Endothelial cell of umbilical vein (primary cell): Measurements from ENCODE around the gene TTLL5. TPM values are rescaled to one million over a fixed set of nuclear protein-coding genes. Genes with fewer than 3 reads are reported as not detected.

ENCODE experiments used
- BruUV-seq: library from RNA; stranded (reverse); fragments of 400-500 nt; replicated peaks from 2 replicates; lab custom pipeline; 2021; lab: Mats Ljungman, UMichigan
- CTCF ChIA-PET: fragments of 300-600, 350-600 bp; sonication (Branson Sonifier 250); formaldehyde crosslinking; loops from one replicate; lab custom pipeline; 2021; ENCODE audit warnings: antibody characterized with exemption, inconsistent platforms; lab: Charles Lee
- POLR2A ChIA-PET: fragments of 300-600, 350-600 bp; sonication (Branson Sonifier 250); formaldehyde crosslinking; loops from one replicate; lab custom pipeline; 2021; ENCODE audit warnings: antibody characterized with exemption, inconsistent platforms; lab: Charles Lee
- DNase-seq: peaks from one replicate; pipeline ENCODE4 v3.0.0-alpha.2; 2011; ENCODE audit warnings: low read depth, low spot score
- FAIRE-seq: peaks from 2 replicates; lab custom pipeline; 2011; peaks lifted over from hg19 to GRCh38; lab: Jason Lieb, UNC
- H2AFZ ChIP-seq: 2 replicates; pipeline ENCODE4 v1.6.0; 2012; ENCODE audit warnings: low read depth, low read length, control low read depth, inconsistent platforms
- H3K27ac ChIP-seq: 2 replicates; pipeline ENCODE4 v1.5.1; 2011; ENCODE audit warnings: low read depth, mild to moderate bottlenecking, control low read depth, low read length, moderate library complexity; ENCODE audit not compliant: insufficient read depth
- H3K27me3 ChIP-seq, 2 experiments: 2 replicates each; pipeline versions ENCODE4 v1.6.0 to v1.6.1; 2011; ENCODE audit warnings: low read length in 2 of 2, mixed read lengths in 1 of 2; ENCODE audit not compliant: control insufficient read depth in 2 of 2, insufficient read depth in 2 of 2
- H3K36me3 ChIP-seq, 2 experiments: 2 replicates in 1 of 2; 3 replicates in 1 of 2; pipeline ENCODE4 v1.5.1; 2011; ENCODE audit warnings: low read length in 2 of 2, mild to moderate bottlenecking in 1 of 2, moderate library complexity in 1 of 2; ENCODE audit not compliant: control insufficient read depth in 2 of 2, insufficient read depth in 2 of 2; ENCODE audit errors: extremely low read depth in 1 of 2
- H3K4me1 ChIP-seq: 3 replicates; pipeline ENCODE4 v1.5.1; 2011; ENCODE audit warnings: mild to moderate bottlenecking, low read length; ENCODE audit not compliant: control insufficient read depth, insufficient read depth; ENCODE audit errors: extremely low read depth
- H3K4me2 ChIP-seq: 2 replicates; pipeline ENCODE4 v1.6.1; 2011; ENCODE audit warnings: low read length, control low read depth, mixed read lengths; ENCODE audit not compliant: insufficient read depth
- H3K4me3 ChIP-seq, 3 experiments: fragments of 200-600 bp in 1 of 3; sonication (generic), shearing (Covaris generic) in 1 of 3; replicated peaks in 1 of 3; 2 replicates each; pipeline ENCODE4 v1.5.1; 2011 to 2016; ENCODE audit warnings: control low read depth in 3 of 3, low read length in 3 of 3, mild to moderate bottlenecking in 2 of 3, inconsistent platforms in 1 of 3, low read depth in 1 of 3, moderate library complexity in 1 of 3; ENCODE audit not compliant: insufficient read depth in 1 of 3
- H3K79me2 ChIP-seq: 2 replicates; pipeline ENCODE4 v1.6.0; 2012; ENCODE audit warnings: low read length, inconsistent platforms; ENCODE audit not compliant: control insufficient read depth, insufficient read depth
- H3K9ac ChIP-seq: replicated peaks from 2 replicates; pipeline ENCODE3; 2011; ENCODE audit warnings: low read length, control low read depth; ENCODE audit not compliant: insufficient read depth; ENCODE audit errors: extremely low read depth
- H3K9me1 ChIP-seq: replicated peaks from 3 replicates; pipeline ENCODE4 v1.6.0; 2011; ENCODE audit warnings: mild to moderate bottlenecking, low read length; ENCODE audit not compliant: control insufficient read depth, insufficient read depth; ENCODE audit errors: extremely low read depth
- H3K9me3 ChIP-seq: replicated peaks from 2 replicates; pipeline ENCODE4 v1.5.1; 2012; ENCODE audit warnings: low read length, inconsistent platforms; ENCODE audit not compliant: control insufficient read depth, insufficient read depth
- H4K20me1 ChIP-seq: replicated peaks from 2 replicates; pipeline ENCODE3; 2011; ENCODE audit warnings: mild to moderate bottlenecking, low read length; ENCODE audit not compliant: control insufficient read depth, insufficient read depth; ENCODE audit errors: extremely low read depth
- CTCF ChIP-seq, 2 donors: IDR thresholded peaks; 1 replicate in 1 of 2; 2 replicates in 1 of 2; pipeline ENCODE4 v1.5.1; 2011; ENCODE audit warnings: low read length in 2 of 2, mild to moderate bottlenecking in 2 of 2, moderate library complexity in 2 of 2, control low read depth in 1 of 2, inconsistent platforms in 1 of 2, low read depth in 1 of 2; ENCODE audit not compliant: insufficient read depth in 1 of 2; ENCODE audit errors: extremely low read depth in 1 of 2
- EZH2 ChIP-seq: IDR thresholded peaks from 2 replicates; pipeline ENCODE4 v1.6.1; 2012; ENCODE audit warnings: borderline replicate concordance, low read depth, mild to moderate bottlenecking, moderate library complexity, low read length, inconsistent platforms; ENCODE audit not compliant: severe bottlenecking
- FOS ChIP-seq: IDR thresholded peaks from 2 replicates; pipeline ENCODE4 v1.6.1; 2011; ENCODE audit warnings: mild to moderate bottlenecking, low read length, moderate library complexity, borderline replicate concordance; ENCODE audit not compliant: insufficient read depth
- GATA2 ChIP-seq: IDR thresholded peaks from 2 replicates; pipeline ENCODE4 v1.7.0; 2011; ENCODE audit warnings: low read depth, mild to moderate bottlenecking, moderate library complexity, mixed read lengths, low read length; ENCODE audit not compliant: insufficient read length, insufficient read depth
- JUN ChIP-seq: IDR thresholded peaks from 2 replicates; pipeline ENCODE4 v1.6.1; 2011; ENCODE audit warnings: borderline replicate concordance, low read depth; ENCODE audit not compliant: insufficient read length, insufficient read depth
- MAX ChIP-seq: IDR thresholded peaks from 2 replicates; pipeline ENCODE4 v1.6.1; 2011; ENCODE audit not compliant: insufficient read depth, insufficient read length
- MYC ChIP-seq: IDR thresholded peaks from one replicate; pipeline ENCODE4 v1.6.1; 2011; ENCODE audit warnings: mild to moderate bottlenecking, low read depth, low read length
- POLR2A ChIP-seq: IDR thresholded peaks from 2 replicates; pipeline ENCODE4 v1.6.1; 2012; ENCODE audit warnings: low read depth, mild to moderate bottlenecking, control low read depth, low read length
- POLR2AphosphoS5 ChIP-seq: IDR thresholded peaks from 2 replicates; pipeline ENCODE4 v1.6.1; 2012; ENCODE audit warnings: low read depth, mild to moderate bottlenecking, control low read depth, low read length, moderate library complexity; ENCODE audit not compliant: insufficient read depth
- dilution Hi-C: fragments of 300-500 bp; cut with MboI; formaldehyde crosslinking; loops from one replicate; pipeline ENCODE4 v1.15.0; 2019; ENCODE audit warnings: low sequenced_read_pairs; ENCODE audit not compliant: extremely low pct_ligation_motif_present
- intact Hi-C: fragments of 100-400 bp; cut with micrococcal nuclease; formaldehyde crosslinking; loops from one replicate; pipeline ENCODE4 v1.10.0; 2022
- polyA plus RNA-seq, 4 experiments: library from polyadenylated mRNA; depleted of rRNA in 3 of 4; stranded (reverse) in 3 of 4; unstranded in 1 of 4; fragments of >200 nt; gene quantifications; 2 replicates each; pipeline versions ENCODE4 v1.2.1 to v1.2.3, GENCODE V29; 2011 to 2012; ENCODE audit warnings: missing spikeins in 1 of 4
- total RNA-seq: library from RNA; stranded (reverse); gene quantifications from 2 replicates; pipeline ENCODE4 v1.2.3, GENCODE V29; 2021

The TTLL5 gene
- total and polyA plus RNA-seq, 2 donors (not counting 3 experiments of a cell fraction or from before 2014, with no cell fraction given) = 33.2 to 93.6 TPM

GRCh38 chr14:75917322-75917945 is 256.4 kb downstream of the TTLL5 start:
- H3K9me3 ChIP-seq = no peaks in the 10 kb centered on the region
- TF ChIP-seq POLR2A = no peak
- no peak for TF ChIP-seq MAX
- no peak for TF ChIP-seq JUN
- no peak for TF ChIP-seq FOS
- no peak for TF ChIP-seq MYC
- TF ChIP-seq CTCF (IDR thresholded peaks at IDR 0.05; ENCODE audit: extremely low read depth in 1 of 2, insufficient read depth in 1 of 2, low read depth in 1 of 2, low read length in 2 of 2) = no peak
- TF ChIP-seq EZH2 = no peak
- no peak for TF ChIP-seq GATA2
- no peak for TF ChIP-seq POLR2AphosphoS5
- H3K36me3 ChIP-seq = no peaks in the 10 kb centered on the region
- no peaks in the 10 kb centered on the region for H3K4me1 ChIP-seq
- no peaks in the 10 kb centered on the region for H3K9me1 ChIP-seq
- intact Hi-C loops = no loop called here
- no peak overlapping the region for H3K27ac ChIP-seq
- no peak for DNase-seq
- no peaks in the 10 kb centered on the region for H4K20me1 ChIP-seq
- no peak overlapping the region for H3K4me2 ChIP-seq
- H3K79me2 ChIP-seq = no peaks in the 10 kb centered on the region
- no peak overlapping the region for H3K4me3 ChIP-seq
- H3K9ac ChIP-seq = no peak overlapping the region
- ChIA-PET CTCF (interaction anchor here (1.2 to 4.4 kb wide), 4 partner anchors 11 to 65 kb away, joined by 3 to 51 read pairs (median 5); no protein-coding TSS in a partner anchor), POLR2A (no interaction called here)
- H3K27me3 ChIP-seq = no peaks in the 10 kb centered on the region
- no peak for FAIRE-seq
- no peak overlapping the region for H2AFZ ChIP-seq
- dilution Hi-C loops = no loop called here
- BruUV-seq = no TSS peak
